B cell (primary cell): ENCODE data around the gene PIERCE2. TPM values are rescaled to one million over a fixed set of nuclear protein-coding genes. Genes with fewer than 3 reads are reported as not detected.

Source experiments
- ATAC-seq: fragments of 200-7000 bp; cut with Tn5 transposase; one replicate; pipeline ENCODE4 v1.10.0; 2021; ENCODE audit warnings: low read depth, mild to moderate bottlenecking, moderate number of reproducible peaks, moderate library complexity
- CTCF ChIA-PET: fragments of 350-600 bp; sonication (Branson Sonifier 250); formaldehyde crosslinking; loops from one replicate; lab custom pipeline; 2021; ENCODE audit warnings: antibody characterized with exemption, inconsistent platforms; lab: Charles Lee
- POLR2A ChIA-PET: fragments of 350-600 bp; sonication (Branson Sonifier 250); formaldehyde crosslinking; loops from one replicate; lab custom pipeline; 2021; ENCODE audit warnings: antibody characterized with exemption; lab: Charles Lee
- DNase-seq: peaks from one replicate; pipeline ENCODE4 v3.0.0; 2013
- H2AFZ ChIP-seq: 2 replicates; pipeline ENCODE4 v1.6.1; 2012; ENCODE audit warnings: mild to moderate bottlenecking, low read depth, low read length; ENCODE audit not compliant: insufficient read depth, poor library complexity, severe bottlenecking
- H3K27ac ChIP-seq, 2 donors: 1 replicate in 1 of 2; 2 replicates in 1 of 2; pipeline ENCODE4 v1.5.1; 2012 to 2013; ENCODE audit warnings: low read length in 2 of 2, mild to moderate bottlenecking in 2 of 2, moderate library complexity in 1 of 2
- H3K27me3 ChIP-seq, 4 experiments: fragments of 200-600 bp in 1 of 4; sonication (generic) in 1 of 4; replicated peaks in 1 of 4; 1 replicate in 2 of 4; 2 replicates in 2 of 4; pipeline versions ENCODE4 v1.6.1 to v1.7.0; 2013 to 2016; ENCODE audit warnings: low read length in 3 of 4, mild to moderate bottlenecking in 2 of 4, mixed read lengths in 1 of 4, moderate library complexity in 1 of 4; ENCODE audit not compliant: insufficient read depth in 4 of 4, control insufficient read depth in 3 of 4; ENCODE audit errors: control extremely low read depth in 1 of 4
- H3K36me3 ChIP-seq, 2 experiments: replicated peaks in 1 of 2; 1 replicate in 1 of 2; 2 replicates in 1 of 2; pipeline versions ENCODE4 v1.6.1 to v1.7.1; 2013; ENCODE audit warnings: low read length in 1 of 2; ENCODE audit not compliant: insufficient read depth in 2 of 2, control insufficient read depth in 1 of 2; ENCODE audit errors: control extremely low read depth in 1 of 2, extremely low read depth in 1 of 2
- H3K4me1 ChIP-seq, 2 donors: fragments of 200-600 bp in 1 of 2; sonication (generic) in 1 of 2; 1 replicate in 1 of 2; 2 replicates in 1 of 2; pipeline versions ENCODE4 v1.5.1 to v1.6.1; 2013 to 2017; ENCODE audit warnings: low read length in 2 of 2; ENCODE audit not compliant: control insufficient read depth in 2 of 2, insufficient read depth in 2 of 2
- H3K4me2 ChIP-seq: replicated peaks from 2 replicates; pipeline ENCODE3; 2012; ENCODE audit warnings: mild to moderate bottlenecking, low read depth, low read length; ENCODE audit not compliant: poor library complexity, severe bottlenecking
- H3K4me3 ChIP-seq, 5 experiments: fragments of 200-600 bp in 1 of 5; sonication (generic) in 1 of 5; 1 replicate in 3 of 5; 2 replicates in 2 of 5; pipeline versions ENCODE4 v1.5.1 to v1.7.0; 2011 to 2016; ENCODE audit warnings: low read length in 4 of 5, mild to moderate bottlenecking in 4 of 5, low read depth in 2 of 5, control low read depth in 1 of 5, moderate library complexity in 1 of 5; ENCODE audit not compliant: insufficient read depth in 1 of 5; ENCODE audit errors: control extremely low read depth in 1 of 5, extremely low read depth in 1 of 5
- H3K79me2 ChIP-seq: fragments of 200-600 bp; sonication (generic); one replicate; pipeline ENCODE4 v1.6.0; 2016; ENCODE audit warnings: low read length; ENCODE audit not compliant: control insufficient read depth, insufficient read depth
- H3K9ac ChIP-seq: fragments of 200-600 bp; sonication (generic); 2 replicates; pipeline ENCODE4 v1.6.1; 2017; ENCODE audit warnings: mild to moderate bottlenecking, low read length, moderate library complexity
- H3K9me3 ChIP-seq, 3 donors: one replicate each; pipeline versions ENCODE4 v1.6.1 to v1.7.1; 2013; ENCODE audit warnings: low read length in 2 of 3; ENCODE audit not compliant: control insufficient read depth in 2 of 3, insufficient read depth in 1 of 3; ENCODE audit errors: control extremely low read depth in 1 of 3
- H4K20me1 ChIP-seq: 2 replicates; pipeline ENCODE4 v1.6.0; 2012; ENCODE audit warnings: mild to moderate bottlenecking, low read length; ENCODE audit not compliant: insufficient read depth, control insufficient read depth, poor library complexity, severe bottlenecking
- H3K27ac Mint-ChIP-seq: one replicate; pipeline ENCODE4 v1.8.0; 2021; ENCODE audit warnings: mixed read lengths
- H3K27me3 Mint-ChIP-seq: one replicate; pipeline ENCODE4 v1.8.0; 2021; ENCODE audit warnings: mixed read lengths
- H3K4me1 Mint-ChIP-seq: one replicate; pipeline ENCODE4 v1.8.0; 2021; ENCODE audit warnings: mixed read lengths
- H3K4me3 Mint-ChIP-seq: one replicate; pipeline ENCODE4 v1.8.0; 2021; ENCODE audit warnings: mixed read lengths
- H3K9me3 Mint-ChIP-seq: one replicate; pipeline ENCODE4 v1.8.0; 2022; ENCODE audit warnings: mixed read lengths; ENCODE audit not compliant: insufficient read depth
- CTCF ChIP-seq: fragments of 200-600 bp; IDR thresholded peaks from one replicate; pipeline ENCODE4 v1.8.0; 2022; ENCODE audit warnings: antibody characterized with exemption, mild to moderate bottlenecking
- EZH2 ChIP-seq: IDR thresholded peaks from 2 replicates; pipeline ENCODE4 v1.6.1; 2012; ENCODE audit warnings: borderline replicate concordance, low read depth, mild to moderate bottlenecking, moderate library complexity, low read length; ENCODE audit not compliant: insufficient read depth, poor library complexity, severe bottlenecking
- WGBS: methylation state at CpG from one replicate; pipeline ENCODE4 v1.1.5; 2013; ENCODE audit warnings: missing lambda C conversion rate; ENCODE audit not compliant: insufficient coverage; 5-methylcytosine and 5-hydroxymethylcytosine counted together
- intact Hi-C: fragments of 100-400 bp; cut with micrococcal nuclease; formaldehyde crosslinking; loops from one replicate; pipeline ENCODE4 v1.10.0; 2022
- polyA plus RNA-seq: library from polyadenylated mRNA; depleted of rRNA; stranded (reverse); fragments of >200 nt; gene quantifications from 2 replicates; pipeline ENCODE4 v1.2.3, GENCODE V29; 2012
- total RNA-seq, 2 donors: library from RNA; stranded (reverse); fragments of 120-200 nt in 1 of 2; gene quantifications; 1 replicate in 1 of 2; 2 replicates in 1 of 2; pipeline versions ENCODE4 v1.2.3 to v1.2.4, GENCODE V29; 2013 to 2022

The PIERCE2 gene
- total and polyA plus RNA-seq, 2 donors (not counting 1 experiment from before 2014, with no cell fraction given), result 1.1 to 1.8 TPM

- H3K9me3 ChIP-seq, result no peaks in the 10 kb centered on the region
- H3K4me3 ChIP-seq, result no peak overlapping the region
- ATAC-seq, result no peak
- H3K27me3 ChIP-seq, result no peaks in the 10 kb centered on the region
- no peaks in the 10 kb centered on the region for H3K27me3 Mint-ChIP-seq
- H3K4me3 Mint-ChIP-seq, result no peak overlapping the region
- H3K9ac ChIP-seq, result no peak overlapping the region
- H3K27ac Mint-ChIP-seq, result no peak overlapping the region
- TF ChIP-seq EZH2 (no peak), CTCF (no peak)
- no peak overlapping the region for H3K4me2 ChIP-seq
- H3K4me1 ChIP-seq, result no peaks in the 10 kb centered on the region
- no peaks in the 10 kb centered on the region for H3K9me3 Mint-ChIP-seq
- ChIA-PET POLR2A (no interaction called here), CTCF (no interaction called here)
- no peak for DNase-seq
- H3K36me3 ChIP-seq, result no peaks in the 10 kb centered on the region
- no peaks in the 10 kb centered on the region for H4K20me1 ChIP-seq
- H3K27ac ChIP-seq, result no peak overlapping the region
- no peak overlapping the region for H2AFZ ChIP-seq
- no peaks in the 10 kb centered on the region for H3K79me2 ChIP-seq
- no CpG with 5 or more reads among the region's 2 CpGs for WGBS
- intact Hi-C loops, result no loop called here
- H3K4me1 Mint-ChIP-seq, result no peaks in the 10 kb centered on the region
Observed at GRCh38 chr15:55468321-55468720, 60.0 kb downstream of the PIERCE2 start.

Other genes with a start within 250 kb of the PIERCE2 start
- gene RSL24D1, start 211.6 kb upstream of the PIERCE2 start, total RNA-seq, result 69.0 and 80.7 TPM in 2 replicates
- gene RSL24D1, start 211.6 kb upstream of the PIERCE2 start, polyA plus RNA-seq, result 25.2 and 77.7 TPM in 2 replicates
- gene RAB27A, start 118.7 kb upstream of the PIERCE2 start, total RNA-seq, result 18.1 and 19.0 TPM in 2 replicates
- 7.2 and 14.4 TPM in 2 replicates for gene RAB27A, start 118.7 kb upstream of the PIERCE2 start, polyA plus RNA-seq
- 14.6 and 16.4 TPM in 2 replicates for gene PIGBOS1, start 89.4 kb upstream of the PIERCE2 start, total RNA-seq
- 15.4 and 26.0 TPM in 2 replicates for gene PIGBOS1, start 89.4 kb upstream of the PIERCE2 start, polyA plus RNA-seq
- 39.2 and 41.7 TPM in 2 replicates for gene PIGB, start 89.3 kb upstream of the PIERCE2 start, total RNA-seq
- gene PIGB, start 89.3 kb upstream of the PIERCE2 start, polyA plus RNA-seq, result 21.1 and 28.8 TPM in 2 replicates
- gene CCPG1, start 136 bp upstream of the PIERCE2 start, total RNA-seq, result 32.1 and 36.0 TPM in 2 replicates
- 3.5 and 8.7 TPM in 2 replicates for gene CCPG1, start 136 bp upstream of the PIERCE2 start, polyA plus RNA-seq
- 0.63 and 0.99 TPM in 2 replicates for gene DNAAF4, start 99.7 kb downstream of the PIERCE2 start, total RNA-seq
- 0.22 TPM in 2 replicates for gene DNAAF4, start 99.7 kb downstream of the PIERCE2 start, polyA plus RNA-seq
- gene PYGO1, start 179.8 kb downstream of the PIERCE2 start, total RNA-seq, result 0.02 TPM in 1 of 2 replicates, not detected in the other
- not detected in 2 replicates for gene PYGO1, start 179.8 kb downstream of the PIERCE2 start, polyA plus RNA-seq